Left lung (tissue), 10 donors: ENCODE data around the gene PAX3. TPM values are rescaled to one million over a fixed set of nuclear protein-coding genes. Genes with fewer than 3 reads are reported as not detected.
A peak's percentile ranks its signal among the peaks of the same experiment; 100 is the strongest.

Experiments used
- ATAC-seq: fragments of 200-7000 bp; cut with Tn5 transposase; one replicate; pipeline ENCODE4 v1.9.1; 2020; ENCODE audit warnings: moderate library complexity
- DNase-seq, 4 donors: peaks; one replicate each; pipeline ENCODE4 v3.0.0-alpha.2; 2013 to 2020
- H3K27ac ChIP-seq, 2 donors: fragments of 200-600 bp; sonication (generic) in 1 of 2; one replicate each; pipeline versions ENCODE4 v1.5.0 to v1.8.0; 2020 to 2021
- H3K27me3 ChIP-seq, 2 donors: fragments of 200-600 bp; sonication (generic) in 1 of 2; one replicate each; pipeline versions ENCODE4 v1.5.0 to v1.8.0; 2020 to 2021
- H3K36me3 ChIP-seq, 2 donors: fragments of 200-600 bp; sonication (generic) in 1 of 2; one replicate each; pipeline versions ENCODE4 v1.5.0 to v1.8.0; 2020 to 2021
- H3K4me1 ChIP-seq, 2 donors: fragments of 200-600 bp; one replicate each; pipeline ENCODE4 v1.8.0; 2021
- H3K4me3 ChIP-seq, 2 donors: fragments of 200-600 bp; sonication (generic) in 1 of 2; one replicate each; pipeline versions ENCODE4 v1.5.0 to v1.8.0; 2020 to 2021; ENCODE audit warnings: mild to moderate bottlenecking in 1 of 2
- H3K9me3 ChIP-seq, 2 donors: fragments of 200-600 bp; sonication (generic) in 1 of 2; one replicate each; pipeline versions ENCODE4 v1.5.0 to v1.8.0; 2020 to 2021
- intact Hi-C, 2 donors: fragments of 100-400 bp; cut with DNase I; formaldehyde crosslinking; loops; one replicate each; pipeline versions ENCODE4 v1.11.2 to v1.14.2; 2022
- polyA plus RNA-seq, 6 donors: library from polyadenylated mRNA; unstranded; fragments of 120-200 nt; gene quantifications; one replicate each; pipeline ENCODE4 v1.2.1, GENCODE V29; 2013; ENCODE audit not compliant: insufficient read length in 6 of 6
- total RNA-seq, 2 donors: library from RNA; stranded (reverse); fragmentation: NEBNext Ultra II Directional; extraction: Animal tissue kit (Norgen Biotek cat#: 25700); gene quantifications; one replicate each; pipeline ENCODE4 v1.2.1, GENCODE V29; 2021
- TF ChIP-seq, protein P1 (sequence below), 2 donors: fragments of 200-600 bp; sonication (generic) in 1 of 2; IDR thresholded peaks; one replicate each; pipeline versions ENCODE4 v1.5.0 to v1.8.0; 2021; ENCODE audit warnings: antibody characterized with exemption in 2 of 2
- donor health status: DM: no; HTN: yes; CAD: no.
- donor health status: DM: no; HTN: no; CAD: no.

The PAX3 gene
- total and polyA plus RNA-seq, 8 donors = 0.13 to 0.20 (median 0.14) TPM; not detected in 5

DNA sequence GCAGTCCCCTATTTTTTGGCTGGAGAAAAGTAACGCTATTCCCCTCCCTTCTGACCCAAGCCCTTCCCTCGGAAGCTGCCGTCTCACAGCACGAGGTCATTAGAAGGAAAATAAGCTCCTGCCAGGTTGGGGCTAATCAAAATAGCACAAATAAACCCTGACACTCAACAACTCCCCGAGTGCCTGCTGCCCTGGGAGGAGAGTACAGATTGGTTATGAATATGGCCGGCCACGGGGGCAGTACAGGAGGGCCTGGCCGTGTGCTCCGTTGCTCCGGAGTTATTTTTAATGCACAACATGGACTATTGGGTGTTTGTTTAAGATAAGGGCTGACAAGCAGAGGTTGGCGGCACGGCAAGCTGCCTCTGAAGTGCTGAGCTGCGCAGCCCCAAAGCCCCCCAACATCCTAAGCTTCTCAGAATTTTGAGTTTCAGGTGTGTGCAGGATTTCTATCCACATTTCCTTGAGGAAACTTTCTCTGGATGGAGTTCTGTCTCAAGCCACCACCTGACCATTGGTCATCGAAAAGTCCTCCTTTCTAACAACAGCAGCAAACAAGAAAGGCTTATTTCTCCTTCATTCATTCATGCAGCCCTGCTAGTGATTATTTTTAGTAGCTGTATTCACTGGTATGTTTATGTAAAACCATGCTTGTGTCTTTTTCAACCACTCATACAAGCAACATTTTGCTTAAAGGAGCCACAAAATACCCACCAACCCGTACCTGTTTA, 58.7 kb downstream of the PAX3 start:
- TF ChIP-seq, protein P1, sequence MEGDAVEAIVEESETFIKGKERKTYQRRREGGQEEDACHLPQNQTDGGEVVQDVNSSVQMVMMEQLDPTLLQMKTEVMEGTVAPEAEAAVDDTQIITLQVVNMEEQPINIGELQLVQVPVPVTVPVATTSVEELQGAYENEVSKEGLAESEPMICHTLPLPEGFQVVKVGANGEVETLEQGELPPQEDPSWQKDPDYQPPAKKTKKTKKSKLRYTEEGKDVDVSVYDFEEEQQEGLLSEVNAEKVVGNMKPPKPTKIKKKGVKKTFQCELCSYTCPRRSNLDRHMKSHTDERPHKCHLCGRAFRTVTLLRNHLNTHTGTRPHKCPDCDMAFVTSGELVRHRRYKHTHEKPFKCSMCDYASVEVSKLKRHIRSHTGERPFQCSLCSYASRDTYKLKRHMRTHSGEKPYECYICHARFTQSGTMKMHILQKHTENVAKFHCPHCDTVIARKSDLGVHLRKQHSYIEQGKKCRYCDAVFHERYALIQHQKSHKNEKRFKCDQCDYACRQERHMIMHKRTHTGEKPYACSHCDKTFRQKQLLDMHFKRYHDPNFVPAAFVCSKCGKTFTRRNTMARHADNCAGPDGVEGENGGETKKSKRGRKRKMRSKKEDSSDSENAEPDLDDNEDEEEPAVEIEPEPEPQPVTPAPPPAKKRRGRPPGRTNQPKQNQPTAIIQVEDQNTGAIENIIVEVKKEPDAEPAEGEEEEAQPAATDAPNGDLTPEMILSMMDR (IDR thresholded peaks at IDR 0.05) = no peak
- Histone ChIP-seq H3K27me3 (peaks cover 30 to 55% of the 10 kb centered on the region in 2 donors), H3K9me3 (no peaks in the 10 kb centered on the region), H3K4me1 (no peaks in the 10 kb centered on the region), H3K27ac (no peak overlapping the region), H3K4me3 (no peak overlapping the region), H3K36me3 (no peaks in the 10 kb centered on the region)
- intact Hi-C loops = no loop called here
- DNase-seq = peak in 2 of 4 donors; percentile 1 to 17
- no peak for ATAC-seq

DNA sequence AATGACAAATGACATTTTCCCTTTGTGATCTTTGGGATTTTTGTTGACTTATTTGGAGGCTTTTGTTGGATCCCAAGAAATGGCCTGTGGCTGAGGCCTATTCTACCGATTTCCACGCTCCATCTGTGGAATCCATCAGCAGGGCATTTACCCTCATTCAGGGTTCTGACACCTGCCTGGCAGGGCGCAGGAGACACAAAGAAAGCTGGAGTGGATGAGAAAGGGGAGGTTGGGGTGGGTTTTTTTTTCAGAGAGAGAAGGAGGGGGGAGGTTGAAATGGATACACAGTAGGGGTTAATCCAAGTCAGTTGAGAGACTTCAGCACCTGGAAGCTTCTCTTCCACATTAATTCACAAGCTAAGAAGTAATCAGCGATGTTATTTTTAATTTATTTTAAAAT, 59.7 kb downstream of the PAX3 start:
- Histone ChIP-seq H3K27ac (no peak overlapping the region), H3K4me1 (no peaks in the 10 kb centered on the region), H3K27me3 (peaks cover 30 to 55% of the 10 kb centered on the region in 2 donors), H3K36me3 (no peaks in the 10 kb centered on the region), H3K9me3 (no peaks in the 10 kb centered on the region), H3K4me3 (no peak overlapping the region)
- TF ChIP-seq, protein P1 (IDR thresholded peaks at IDR 0.05) = no peak
- ATAC-seq (no peak), DNase-seq (no peak)
- intact Hi-C loops = no loop called here

GRCh38 chr2:222238072-222238471, 60.7 kb downstream of the PAX3 start:
- intact Hi-C loops = no loop called here
- Histone ChIP-seq H3K36me3 (no peaks in the 10 kb centered on the region), H3K27ac (no peak overlapping the region), H3K4me1 (no peaks in the 10 kb centered on the region), H3K9me3 (no peaks in the 10 kb centered on the region), H3K27me3 (peaks cover 30 to 62% of the 10 kb centered on the region in 2 donors), H3K4me3 (no peak overlapping the region)
- DNase-seq (no peak), ATAC-seq (no peak)
- TF ChIP-seq, protein P1 (IDR thresholded peaks at IDR 0.05) = no peak

DNA sequence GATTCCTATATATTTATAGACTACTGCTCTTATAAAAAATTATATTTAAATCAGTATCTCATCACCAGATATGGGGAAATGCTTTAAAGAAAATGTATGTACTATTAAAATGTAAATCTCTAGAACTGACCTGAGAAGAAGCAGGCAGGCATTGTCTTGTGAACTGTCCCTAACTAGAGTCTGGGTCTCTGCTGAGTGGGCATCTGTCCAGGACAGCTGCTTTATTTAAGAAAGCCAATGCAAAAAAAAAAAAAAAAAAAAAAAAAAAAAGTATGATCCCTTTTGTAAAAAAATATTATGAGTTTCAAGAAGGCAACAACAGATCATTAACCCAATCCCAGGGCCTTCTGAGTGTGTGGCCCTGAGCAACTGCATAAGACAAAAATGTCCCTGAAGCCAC, 66.0 kb downstream of the PAX3 start:
- H3K9me3 ChIP-seq = no peaks in the 10 kb centered on the region
- intact Hi-C loops = no loop called here
- no peak overlapping the region for H3K4me3 ChIP-seq
- DNase-seq (peak in 1 of 4 donors; percentile 3), ATAC-seq (no peak)
- H3K4me1 ChIP-seq = no peaks in the 10 kb centered on the region
- TF ChIP-seq, protein P1 (IDR thresholded peaks at IDR 0.05) = no peak
- no peak overlapping the region for H3K27ac ChIP-seq
- peaks cover 0 to 13% of the 10 kb centered on the region in 2 donors for H3K27me3 ChIP-seq
- no peaks in the 10 kb centered on the region for H3K36me3 ChIP-seq

DNA sequence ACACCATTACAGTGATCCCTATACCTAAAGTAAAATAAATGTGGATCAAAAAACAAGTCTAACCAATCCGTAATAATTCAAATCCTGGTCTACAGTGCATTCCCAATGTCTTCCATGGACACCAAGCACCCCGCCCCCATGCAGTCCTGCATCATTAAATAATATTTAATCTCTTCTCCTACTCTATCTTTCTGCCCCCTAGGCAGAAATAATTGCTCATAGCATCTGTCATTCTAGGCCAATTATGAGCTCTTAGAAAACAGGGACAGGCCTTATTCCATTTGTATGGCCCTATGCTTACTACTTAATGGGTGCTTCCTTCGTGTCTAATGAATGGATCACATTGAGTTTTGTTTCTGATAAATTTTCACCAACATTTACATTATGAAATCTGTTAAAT, 66.4 kb downstream of the PAX3 start:
- TF ChIP-seq, protein P1 (IDR thresholded peaks at IDR 0.05) = no peak
- Histone ChIP-seq H3K4me1 (no peaks in the 10 kb centered on the region), H3K9me3 (no peaks in the 10 kb centered on the region), H3K27me3 (peaks cover 0 to 8% of the 10 kb centered on the region in 2 donors), H3K4me3 (no peak overlapping the region), H3K27ac (no peak overlapping the region), H3K36me3 (no peaks in the 10 kb centered on the region)
- ATAC-seq (no peak), DNase-seq (no peak)
- intact Hi-C loops = no loop called here
